Ecto neural progenitor cell (in vitro differentiated cells): Measurements from ENCODE around the gene SELENOO.
A peak's percentile ranks its signal among the peaks of the same experiment; 100 is the strongest.
"Not testable (repeated sequence)": the region's sequence is repeated elsewhere in the genome, so short reads cannot be mapped to it uniquely, and the experiment has no call there.

ENCODE experiments used
- DNase-seq: peaks from one replicate; pipeline ENCODE4 v3.0.0-alpha.2; 2018; ENCODE audit warnings: low spot score

SELENOO gene

GRCh38 chr22:50201191-50202129 lies 649 bp downstream of the SELENOO start:
- no peak for DNase-seq

GRCh38 chr22:50202130-50202666 lies 1.4 kb downstream of the SELENOO start:
- no peak for DNase-seq

DNA sequence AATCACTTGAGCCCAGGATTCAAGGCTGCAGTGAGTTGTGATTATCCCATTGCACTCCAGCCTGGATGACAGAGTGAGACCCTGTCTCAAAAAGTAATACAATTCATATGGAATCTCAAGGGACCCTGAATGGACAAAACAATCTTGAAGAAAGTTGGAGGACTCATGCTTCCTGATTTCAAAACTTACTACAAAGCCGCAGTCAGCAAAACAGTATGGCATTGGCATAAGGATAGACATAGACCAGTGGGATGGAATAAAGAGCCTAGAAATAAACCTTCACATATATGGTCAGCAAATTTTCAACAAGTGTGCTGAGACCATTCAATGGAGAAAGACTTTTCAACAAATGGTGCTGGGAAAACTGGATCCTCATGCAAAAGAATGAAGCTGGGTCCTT lies 2.5 kb downstream of the SELENOO start:
- DNase-seq = no peak

DNA sequence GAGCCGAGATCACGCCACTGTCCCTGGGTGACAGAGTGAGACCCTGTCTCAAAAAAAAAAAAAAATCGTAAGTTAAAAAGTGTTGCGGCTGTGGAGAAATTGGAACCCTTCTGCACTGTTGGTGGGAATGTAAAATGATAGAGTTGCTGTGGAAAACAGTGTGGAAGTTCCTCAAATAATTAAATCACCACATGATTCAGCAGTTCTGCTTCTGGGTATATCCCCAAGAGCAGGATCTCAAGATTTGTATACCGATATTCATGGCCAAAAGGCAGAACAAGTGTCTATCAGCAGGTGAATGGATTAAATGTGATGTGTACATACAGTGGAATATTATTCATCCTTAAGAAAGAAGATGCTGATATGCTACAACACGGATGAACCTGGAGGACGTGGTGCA lies 3.8 kb downstream of the SELENOO start:
- no peak for DNase-seq

DNA sequence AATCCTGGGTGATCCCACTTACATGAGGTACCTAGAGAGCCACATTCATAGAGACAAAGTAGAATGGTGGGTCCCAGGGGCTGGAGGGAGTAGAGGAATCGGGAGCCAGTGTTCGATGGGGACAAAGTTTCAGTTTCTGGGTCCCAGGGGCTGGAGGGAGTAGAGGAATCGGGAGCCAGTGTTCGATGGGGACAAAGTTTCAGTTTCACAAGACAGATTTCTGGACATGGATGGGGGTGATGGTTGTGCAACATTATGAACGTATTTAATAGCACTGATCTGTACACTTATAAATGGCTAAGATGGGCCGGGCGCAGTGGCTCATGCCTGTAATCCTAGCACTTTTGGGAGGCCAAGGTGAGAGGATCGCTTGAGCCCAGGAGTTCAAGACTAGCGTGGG lies 4.2 kb downstream of the SELENOO start:
- DNase-seq = not testable (repeated sequence)

DNA sequence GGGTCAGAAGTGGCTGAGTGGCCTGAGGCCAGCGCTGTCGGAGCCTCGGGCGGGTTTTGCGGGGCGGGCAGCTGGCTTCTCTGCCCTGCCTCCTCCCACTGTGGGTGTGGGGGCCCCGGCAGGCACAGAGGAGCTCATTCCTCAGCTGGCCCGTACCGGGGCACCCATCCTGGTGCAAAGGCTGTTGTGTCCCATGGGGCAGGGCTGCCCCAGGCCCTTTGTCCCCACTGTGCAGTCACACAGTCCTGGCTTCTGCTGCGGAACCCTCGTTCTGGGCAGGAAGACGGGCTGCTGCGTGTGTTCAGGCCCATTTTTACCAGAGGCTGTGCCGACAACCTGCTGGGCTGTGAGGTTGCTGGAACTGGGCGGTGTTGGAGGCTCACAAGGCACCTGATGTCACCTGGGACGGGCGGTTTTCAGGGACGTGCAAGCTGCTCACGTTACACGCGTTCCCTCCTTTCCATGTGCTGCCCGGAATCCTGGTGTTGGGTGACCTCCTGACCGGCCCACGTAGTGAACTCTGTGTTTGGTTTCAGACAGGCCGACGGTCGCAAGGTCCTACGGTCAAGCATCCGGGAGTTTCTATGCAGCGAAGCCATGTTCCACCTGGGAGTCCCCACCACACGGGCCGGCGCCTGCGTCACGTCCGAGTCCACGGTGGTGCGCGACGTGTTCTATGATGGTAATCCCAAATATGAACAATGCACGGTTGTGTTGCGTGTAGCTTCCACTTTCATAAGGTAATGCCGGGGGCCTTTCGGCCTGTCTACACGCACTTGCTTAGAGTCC lies 5.2 kb downstream of the SELENOO start:
- DNase-seq = no peak

- peak; percentile 72 for DNase-seq
These were observed 5.8 kb downstream of the SELENOO start for GRCh38 chr22:50206599-50206998.

GRCh38 chr22:50207383-50208140 lies 6.8 kb downstream of the SELENOO start:
- no peak for DNase-seq

DNA sequence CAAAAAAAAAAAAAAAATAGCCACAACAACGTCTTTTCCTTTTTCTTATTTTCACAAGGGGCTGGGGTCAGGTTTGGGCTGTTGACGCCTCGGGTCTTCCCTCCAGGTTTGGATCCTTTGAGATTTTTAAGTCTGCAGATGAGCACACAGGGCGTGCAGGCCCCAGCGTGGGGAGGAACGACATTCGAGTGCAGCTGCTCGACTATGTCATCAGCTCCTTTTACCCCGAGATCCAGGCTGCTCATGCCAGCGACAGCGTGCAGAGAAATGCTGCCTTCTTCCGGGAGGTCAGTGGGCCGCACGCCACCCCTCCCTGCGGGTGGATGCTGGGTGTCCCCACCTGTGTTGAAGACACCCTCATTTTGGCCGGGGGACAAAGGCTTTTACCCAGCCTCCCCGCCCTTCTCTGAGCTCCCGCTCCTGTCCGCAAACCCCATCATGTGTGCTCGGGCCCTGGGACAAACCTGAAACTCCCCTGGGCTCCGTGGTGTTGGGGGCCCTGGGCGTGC lies 7.7 kb downstream of the SELENOO start:
- no peak for DNase-seq

DNA sequence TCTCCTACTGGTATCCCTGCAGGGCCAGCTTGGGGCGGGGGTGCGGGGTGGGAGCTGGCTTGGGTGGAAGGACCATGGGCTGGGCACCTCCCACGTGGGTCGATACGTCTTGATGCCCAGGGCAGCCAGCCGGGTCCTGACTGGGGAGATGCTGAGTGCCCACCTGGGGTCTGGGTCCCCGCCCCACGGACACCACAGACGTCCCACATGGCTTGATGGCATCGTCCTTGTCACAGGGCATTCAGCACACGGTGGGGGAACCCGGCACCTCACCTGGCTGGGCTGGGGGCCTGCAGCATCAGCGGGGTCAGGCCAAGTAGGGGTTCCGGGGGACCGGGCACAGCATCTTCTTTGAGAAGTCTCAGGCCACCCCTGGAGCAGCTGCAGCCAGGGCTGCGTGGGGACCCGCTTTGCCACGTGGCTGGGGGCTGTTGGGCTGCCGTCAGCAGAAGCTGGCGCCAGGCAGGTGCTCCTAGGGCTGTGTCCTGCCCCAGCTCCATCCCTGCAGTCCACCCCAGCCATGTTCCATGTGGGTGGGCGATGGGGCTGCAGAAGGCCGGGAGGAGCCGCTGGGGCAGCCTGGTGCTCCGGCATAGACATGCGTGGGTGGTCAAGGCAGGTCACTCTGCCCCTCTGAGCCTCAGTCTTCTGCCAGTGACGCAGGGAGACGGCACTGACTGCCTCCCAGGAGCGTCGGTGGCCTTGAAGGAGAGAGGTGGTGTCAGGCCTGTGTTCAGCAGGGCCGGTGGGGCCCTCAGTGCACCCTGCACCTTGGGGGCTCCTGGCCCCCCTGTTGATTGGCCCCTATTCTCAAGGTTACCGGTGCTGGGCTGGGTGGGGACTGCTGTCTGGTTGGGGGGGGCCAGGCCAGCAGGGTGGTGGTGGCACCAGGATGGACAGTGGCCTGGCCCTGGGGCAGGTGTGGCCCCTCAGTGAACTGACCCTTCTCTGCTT lies 8.4 kb downstream of the SELENOO start:
- DNase-seq = no peak

- no peak for DNase-seq
These were observed 9.1 kb downstream of the SELENOO start for GRCh38 chr22:50209893-50210292.

DNA sequence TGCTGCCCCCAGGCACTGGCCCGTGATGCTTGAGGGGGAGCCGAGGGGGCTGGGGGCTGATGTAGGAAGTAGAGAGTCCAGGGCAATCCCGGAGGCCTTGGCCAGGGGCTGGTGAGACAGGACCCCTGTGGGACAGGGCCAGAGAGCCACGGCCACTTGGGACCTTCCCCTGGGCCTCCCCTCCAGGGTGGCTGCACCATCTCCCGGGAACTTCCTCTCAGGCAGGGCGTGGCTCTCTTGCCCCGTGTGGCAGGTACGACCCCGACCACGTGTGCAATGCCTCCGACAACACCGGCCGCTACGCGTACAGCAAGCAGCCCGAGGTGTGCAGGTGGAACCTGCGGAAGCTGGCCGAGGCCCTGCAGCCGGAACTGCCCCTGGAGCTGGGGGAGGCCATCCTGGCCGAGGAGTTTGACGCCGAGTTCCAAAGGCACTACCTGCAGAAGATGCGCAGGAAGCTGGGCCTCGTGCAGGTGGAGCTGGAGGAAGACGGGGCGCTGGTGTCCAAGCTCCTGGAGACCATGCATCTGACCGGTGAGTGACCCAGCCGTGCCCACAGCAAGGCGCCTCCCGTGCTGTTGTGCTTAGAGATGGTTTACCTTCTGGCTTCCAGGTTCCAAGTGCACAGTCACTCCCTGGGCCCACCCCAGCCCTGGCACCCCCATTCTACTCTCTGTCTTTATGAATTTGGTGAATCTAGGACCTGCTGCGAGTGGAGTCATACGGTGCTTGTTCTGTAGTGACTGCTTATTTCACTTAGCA lies 9.7 kb downstream of the SELENOO start:
- no peak for DNase-seq

DNA sequence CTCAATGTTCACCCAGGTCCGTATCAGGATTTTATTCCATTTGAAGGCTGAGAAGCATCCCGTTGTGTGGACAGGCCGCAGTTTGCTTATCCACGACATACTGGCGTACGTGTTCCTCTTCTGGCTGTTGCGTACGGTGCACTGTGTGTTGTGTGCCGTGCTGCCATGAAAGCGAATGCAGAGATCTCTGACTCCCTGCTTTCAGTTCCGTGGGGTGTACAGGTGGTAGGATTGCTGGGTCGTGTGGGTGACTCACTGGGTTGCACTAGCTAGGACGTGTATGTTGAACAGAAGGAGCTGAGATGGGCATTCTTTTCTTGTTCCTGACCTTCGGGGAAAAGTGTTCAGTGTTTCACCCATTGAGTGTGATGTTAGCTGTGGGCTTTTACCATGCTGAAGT lies 10.3 kb downstream of the SELENOO start:
- DNase-seq = no peak

GRCh38 chr22:50213263-50213662 lies 12.5 kb downstream of the SELENOO start:
- no peak for DNase-seq

DNA sequence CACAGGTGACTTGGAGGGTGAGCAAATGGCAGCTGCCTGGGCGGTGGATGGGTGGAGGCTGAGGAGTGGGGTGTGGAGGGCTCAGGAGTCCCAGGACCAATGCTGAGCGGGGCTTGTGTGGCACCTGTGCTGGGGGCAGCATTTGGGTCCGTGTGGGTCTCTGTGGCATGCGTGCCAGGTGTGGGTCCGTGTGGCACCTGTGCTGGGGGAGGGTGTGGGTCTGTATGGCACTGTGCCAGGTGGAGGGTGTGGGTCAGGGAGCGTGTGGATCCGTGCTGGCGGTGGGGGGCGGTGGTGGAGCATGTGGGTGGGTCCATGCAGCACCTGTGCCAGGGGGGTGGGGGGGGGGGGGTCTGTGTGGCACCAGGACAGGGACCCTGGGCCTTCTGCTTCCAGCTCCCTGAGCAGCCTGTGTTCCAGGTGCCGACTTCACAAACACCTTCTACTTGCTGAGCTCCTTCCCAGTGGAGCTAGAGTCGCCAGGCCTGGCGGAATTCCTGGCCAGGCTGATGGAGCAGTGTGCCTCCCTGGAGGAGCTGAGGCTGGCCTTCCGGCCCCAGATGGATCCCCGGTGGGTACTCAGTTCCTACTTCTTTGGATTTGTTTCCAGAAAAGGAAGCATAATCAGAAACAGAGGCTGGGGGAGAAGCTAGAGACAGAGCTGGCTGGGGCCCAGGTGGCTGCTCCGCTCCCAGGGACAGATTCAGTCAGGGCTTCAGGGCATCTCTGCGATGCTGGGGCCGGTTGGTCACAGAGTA lies 14.7 kb downstream of the SELENOO start:
- DNase-seq = no peak

GRCh38 chr22:50216055-50216683 lies 15.4 kb downstream of the SELENOO start:
- no peak for DNase-seq

DNA sequence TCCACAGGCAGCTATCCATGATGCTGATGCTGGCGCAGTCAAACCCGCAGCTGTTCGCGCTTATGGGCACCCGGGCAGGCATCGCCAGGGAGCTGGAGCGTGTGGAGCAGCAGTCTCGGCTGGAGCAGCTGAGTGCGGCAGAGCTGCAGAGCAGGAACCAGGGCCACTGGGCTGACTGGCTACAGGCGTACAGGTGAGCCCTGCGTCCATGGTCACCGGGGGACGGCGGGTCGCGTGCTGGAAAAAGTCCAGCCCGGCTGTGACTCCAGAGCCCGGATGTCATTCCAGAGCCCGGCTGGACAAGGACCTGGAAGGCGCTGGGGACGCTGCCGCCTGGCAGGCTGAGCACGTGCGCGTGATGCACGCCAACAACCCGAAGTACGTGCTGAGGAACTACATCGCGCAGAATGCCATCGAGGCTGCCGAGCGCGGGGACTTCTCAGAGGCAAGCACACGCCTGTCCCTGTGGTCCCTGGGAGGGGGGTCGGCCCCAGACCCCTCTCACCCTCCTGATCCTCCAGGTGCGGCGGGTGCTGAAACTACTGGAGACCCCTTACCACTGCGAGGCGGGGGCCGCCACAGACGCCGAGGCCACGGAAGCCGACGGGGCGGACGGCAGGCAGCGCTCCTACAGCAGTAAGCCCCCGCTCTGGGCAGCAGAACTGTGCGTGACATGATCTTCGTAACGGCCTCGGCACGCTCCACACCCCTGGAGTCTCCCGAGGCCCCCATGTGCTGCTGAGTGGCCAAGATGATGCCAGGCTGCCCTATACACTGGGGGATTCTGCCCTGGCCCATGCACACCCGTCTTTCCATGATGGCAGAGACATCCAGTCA lies 16.1 kb downstream of the SELENOO start:
- DNase-seq = no peak
